SK-N-SH (cell line): ENCODE results near the gene MTCL1. TPM values are rescaled to one million over a fixed set of nuclear protein-coding genes. Genes with fewer than 3 reads are reported as not detected.

ENCODE experiments used
- CTCF ChIA-PET: fragments of 300-600, 350-600 bp; formaldehyde crosslinking; extraction: SDS; loops from one replicate; lab custom pipeline; 2021; lab: Yijun Ruan, JAX
- POLR2A ChIA-PET: fragments of 350-600 bp; sonication (Branson Sonifier 250); formaldehyde crosslinking; extraction: SDS; loops from one replicate; lab custom pipeline; 2020; ENCODE audit warnings: antibody characterized with exemption, inconsistent platforms; lab: Yijun Ruan, JAX
- DNase-seq: peaks from one replicate; pipeline ENCODE4 v3.0.0; 2012
- H2AFZ ChIP-seq: fragments of 200-600 bp; sonication (generic); 2 replicates; pipeline ENCODE4 v1.8.1; 2016; ENCODE audit warnings: antibody characterized with exemption, mild to moderate bottlenecking, low read depth
- H3F3A ChIP-seq: fragments of 200-600 bp; sonication (generic); replicated peaks from 2 replicates; pipeline ENCODE3; 2016; ENCODE audit warnings: antibody characterized with exemption, mild to moderate bottlenecking; ENCODE audit not compliant: insufficient read depth
- H3K27ac ChIP-seq, 2 experiments: fragments of 200-500 bp in 1 of 2; fragments of 200-600 bp in 1 of 2; sonication (Bioruptor generic) in 1 of 2; sonication (generic), shearing (Covaris generic) in 1 of 2; 2 replicates each; pipeline versions ENCODE4 v1.5.1 to v1.6.1; 2014 to 2016; ENCODE audit warnings: low read depth in 2 of 2, inconsistent platforms in 1 of 2, low read length in 1 of 2, mild to moderate bottlenecking in 1 of 2, mixed read lengths in 1 of 2
- H3K27me3 ChIP-seq: fragments of 200-600 bp; sonication (generic), shearing (Covaris generic); 2 replicates; pipeline ENCODE4 v1.6.1; 2016; ENCODE audit warnings: mixed run types; ENCODE audit not compliant: insufficient read depth
- H3K36me3 ChIP-seq, 2 experiments: fragments of 200-500 bp in 1 of 2; fragments of 200-600 bp in 1 of 2; sonication (Bioruptor generic) in 1 of 2; sonication (generic) in 1 of 2; replicated peaks in 1 of 2; 2 replicates each; pipeline versions ENCODE3 to v1.5.1; 2014 to 2016; ENCODE audit warnings: low read length in 1 of 2, mild to moderate bottlenecking in 1 of 2; ENCODE audit not compliant: insufficient read depth in 2 of 2, control insufficient read depth in 1 of 2
- H3K4me1 ChIP-seq, 2 experiments: fragments of 200-500 bp in 1 of 2; fragments of 200-600 bp in 1 of 2; sonication (Bioruptor generic) in 1 of 2; sonication (generic), shearing (Covaris generic) in 1 of 2; 2 replicates each; pipeline versions ENCODE4 v1.5.1 to v1.6.1; 2014 to 2016; ENCODE audit warnings: low read depth in 1 of 2, low read length in 1 of 2, mixed run types in 1 of 2; ENCODE audit not compliant: insufficient read depth in 2 of 2, control insufficient read depth in 1 of 2
- H3K4me2 ChIP-seq: fragments of 200-600 bp; sonication (generic), shearing (Covaris generic); 2 replicates; pipeline ENCODE4 v1.6.1; 2017; ENCODE audit warnings: mixed run types
- H3K4me3 ChIP-seq, 2 experiments: fragments of 200-500 bp in 1 of 2; fragments of 200-600 bp in 1 of 2; sonication (Bioruptor generic) in 1 of 2; sonication (generic), shearing (Covaris generic) in 1 of 2; 2 replicates each; pipeline versions ENCODE4 v1.5.1 to v1.8.1; 2014 to 2016; ENCODE audit warnings: low read depth in 2 of 2, inconsistent platforms in 1 of 2, low read length in 1 of 2, mild to moderate bottlenecking in 1 of 2, mixed read lengths in 1 of 2, moderate library complexity in 1 of 2
- H3K79me2 ChIP-seq: fragments of 200-600 bp; sonication (generic); 2 replicates; pipeline ENCODE4 v1.8.1; 2017; ENCODE audit warnings: mild to moderate bottlenecking; ENCODE audit not compliant: insufficient read depth
- H3K9ac ChIP-seq: fragments of 200-600 bp; sonication (generic); 2 replicates; pipeline ENCODE4 v1.6.1; 2017; ENCODE audit warnings: mixed run types
- H3K9me2 ChIP-seq: fragments of 200-600 bp; sonication (generic); 2 replicates; pipeline ENCODE4 v1.6.1; 2017; ENCODE audit warnings: mixed run types
- H3K9me3 ChIP-seq: fragments of 200-600 bp; sonication (generic); 2 replicates; pipeline ENCODE4 v1.6.1; 2017; ENCODE audit warnings: mixed run types, mild to moderate bottlenecking, moderate library complexity
- H4K20me1 ChIP-seq: fragments of 200-600 bp; sonication (generic); 2 replicates; pipeline ENCODE4 v1.6.1; 2017; ENCODE audit warnings: mild to moderate bottlenecking, mixed run types; ENCODE audit not compliant: insufficient read depth
- CTCF ChIP-seq: fragments of 200-600 bp; sonication (generic); IDR thresholded peaks from 2 replicates; pipeline ENCODE4 v1.6.1; 2017; ENCODE audit warnings: antibody characterized with exemption, mild to moderate bottlenecking, moderate library complexity
- EP300 ChIP-seq, 2 experiments: IDR thresholded peaks; 2 replicates each; pipeline versions ENCODE4 v1.4.0 to v1.6.1; 2012; ENCODE audit warnings: borderline replicate concordance in 1 of 2, low read depth in 1 of 2, low read length in 1 of 2
- FOSL2 ChIP-seq: IDR thresholded peaks from 2 replicates; pipeline ENCODE4 v1.4.0; 2012; ENCODE audit warnings: low read depth, mild to moderate bottlenecking, moderate library complexity, borderline replicate concordance
- FOXM1 ChIP-seq: IDR thresholded peaks from 2 replicates; pipeline ENCODE4 v1.4.0; 2012; ENCODE audit warnings: low read depth, mild to moderate bottlenecking
- GABPA ChIP-seq: IDR thresholded peaks from 2 replicates; pipeline ENCODE4 v1.4.0; 2012; ENCODE audit warnings: low read depth, mild to moderate bottlenecking
- GATA2 ChIP-seq: sonication (generic); formaldehyde crosslinking; IDR thresholded peaks from 2 replicates; pipeline ENCODE4 v1.5.0; 2020; ENCODE audit warnings: mild to moderate bottlenecking, missing genetic modification reagents
- IRF3 ChIP-seq: fragments of 150-350 bp; IDR thresholded peaks from 2 replicates; pipeline ENCODE4 v1.6.1; 2016; ENCODE audit warnings: mild to moderate bottlenecking, low read depth, low read length
- JUND ChIP-seq: IDR thresholded peaks from 2 replicates; pipeline ENCODE4 v1.4.0; 2012
- MXI1 ChIP-seq: IDR thresholded peaks from 2 replicates; pipeline ENCODE4 v1.6.1; 2012; ENCODE audit warnings: mild to moderate bottlenecking, low read depth, low read length, improper control_type of control experiment
- NRF1 ChIP-seq: IDR thresholded peaks from 2 replicates; pipeline ENCODE4 v1.6.1; 2012; ENCODE audit warnings: low read depth, mild to moderate bottlenecking, low read length
- POLR2AphosphoS5 ChIP-seq: IDR thresholded peaks from 2 replicates; pipeline ENCODE4 v1.6.1; 2012; ENCODE audit warnings: low read depth, low read length
- SIN3A ChIP-seq: IDR thresholded peaks from 2 replicates; pipeline ENCODE4 v1.6.1; 2012; ENCODE audit warnings: low read depth, mild to moderate bottlenecking, low read length, moderate library complexity, borderline replicate concordance
- TAF1 ChIP-seq: IDR thresholded peaks from 2 replicates; pipeline ENCODE4 v1.6.1; 2012; ENCODE audit warnings: low read depth, mild to moderate bottlenecking, low read length, moderate library complexity, borderline replicate concordance
- TCF12 ChIP-seq: IDR thresholded peaks from 2 replicates; pipeline ENCODE4 v1.4.0; 2012
- TEAD4 ChIP-seq: IDR thresholded peaks from 2 replicates; pipeline ENCODE4 v1.4.0; 2012; ENCODE audit warnings: mild to moderate bottlenecking, borderline replicate concordance; ENCODE audit not compliant: insufficient read depth
- USF1 ChIP-seq: IDR thresholded peaks from 2 replicates; pipeline ENCODE4 v1.4.0; 2012; ENCODE audit warnings: low read depth, borderline replicate concordance
- ZBTB33 ChIP-seq: IDR thresholded peaks from 2 replicates; pipeline ENCODE4 v1.4.0; 2012; ENCODE audit warnings: low read depth, borderline replicate concordance
- WGBS: methylation state at CpG from one replicate; pipeline ENCODE4 v1.1.6; 2017; ENCODE audit warnings: low lambda C conversion rate; 5-methylcytosine and 5-hydroxymethylcytosine counted together
- polyA plus RNA-seq, 3 experiments: library from polyadenylated mRNA; depleted of rRNA; stranded (reverse); fragments of >200 nt; gene quantifications; 2 replicates each; pipeline ENCODE4 v1.2.3, GENCODE V29; 2012
- TF ChIP-seq, protein P1 (sequence below): IDR thresholded peaks from 2 replicates; pipeline ENCODE4; 2012
- TF ChIP-seq, protein P2 (sequence below): fragments of 150-350 bp; IDR thresholded peaks from 2 replicates; pipeline ENCODE4 v1.6.1; 2017; ENCODE audit warnings: antibody characterized with exemption, low read length, low read depth, borderline replicate concordance

The MTCL1 gene
- polyA plus RNA-seq, 1 of the 3 experiments (the other 2 are of a cell fraction), result 33.5 TPM

GRCh38 chr18:8695932-8696517 lies 9.3 kb upstream of the MTCL1 start:
- POLR2A ChIA-PET, result no interaction called here
- no peaks in the 10 kb centered on the region for H3K36me3 ChIP-seq
- no peaks in the 10 kb centered on the region for H3K79me2 ChIP-seq
- H3K9me3 ChIP-seq, result no peaks in the 10 kb centered on the region
- no peak overlapping the region for H2AFZ ChIP-seq
- 85% methylated on average over 3 of the region's 3 CpGs for WGBS
- TF ChIP-seq ZBTB33, result no peak
- TF ChIP-seq FOXM1, result no peak
- no peak for TF ChIP-seq JUND
- TF ChIP-seq SIN3A, result no peak
- no peak for TF ChIP-seq EP300 (IDR thresholded peaks at IDR 0.05; ENCODE audit: borderline replicate concordance in 1 of 2, low read depth in 1 of 2, low read length in 1 of 2)
- no peak for TF ChIP-seq MXI1
- TF ChIP-seq NRF1, result no peak
- TF ChIP-seq POLR2AphosphoS5, result no peak
- TF ChIP-seq GABPA, result no peak
- TF ChIP-seq TCF12, result no peak
- no peak for TF ChIP-seq TAF1
- TF ChIP-seq FOSL2, result no peak
- TF ChIP-seq CTCF, result no peak
- no peak for TF ChIP-seq GATA2 (CRISPR knock-in tag)
- TF ChIP-seq, protein P1, sequence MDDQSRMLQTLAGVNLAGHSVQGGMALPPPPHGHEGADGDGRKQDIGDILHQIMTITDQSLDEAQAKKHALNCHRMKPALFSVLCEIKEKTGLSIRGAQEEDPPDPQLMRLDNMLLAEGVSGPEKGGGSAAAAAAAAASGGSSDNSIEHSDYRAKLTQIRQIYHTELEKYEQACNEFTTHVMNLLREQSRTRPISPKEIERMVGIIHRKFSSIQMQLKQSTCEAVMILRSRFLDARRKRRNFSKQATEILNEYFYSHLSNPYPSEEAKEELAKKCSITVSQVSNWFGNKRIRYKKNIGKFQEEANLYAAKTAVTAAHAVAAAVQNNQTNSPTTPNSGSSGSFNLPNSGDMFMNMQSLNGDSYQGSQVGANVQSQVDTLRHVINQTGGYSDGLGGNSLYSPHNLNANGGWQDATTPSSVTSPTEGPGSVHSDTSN, result no peak
- TF ChIP-seq TEAD4, result no peak
- no peak for TF ChIP-seq IRF3
- TF ChIP-seq, protein P2, sequence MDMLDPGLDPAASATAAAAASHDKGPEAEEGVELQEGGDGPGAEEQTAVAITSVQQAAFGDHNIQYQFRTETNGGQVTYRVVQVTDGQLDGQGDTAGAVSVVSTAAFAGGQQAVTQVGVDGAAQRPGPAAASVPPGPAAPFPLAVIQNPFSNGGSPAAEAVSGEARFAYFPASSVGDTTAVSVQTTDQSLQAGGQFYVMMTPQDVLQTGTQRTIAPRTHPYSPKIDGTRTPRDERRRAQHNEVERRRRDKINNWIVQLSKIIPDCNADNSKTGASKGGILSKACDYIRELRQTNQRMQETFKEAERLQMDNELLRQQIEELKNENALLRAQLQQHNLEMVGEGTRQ, result no peak
- no peak for TF ChIP-seq USF1
- no peaks in the 10 kb centered on the region for H3K27me3 ChIP-seq
- H3K4me3 ChIP-seq, result no peak overlapping the region
- no peak overlapping the region for H3K4me2 ChIP-seq
- no peak overlapping the region for H3K27ac ChIP-seq
- peaks cover 4% of the 10 kb centered on the region for H3F3A ChIP-seq
- H4K20me1 ChIP-seq, result no peaks in the 10 kb centered on the region
- H3K4me1 ChIP-seq, result peaks cover 0 to 4% of the 10 kb centered on the region in 2 experiments; a peak in 1 of 4 replicates
- DNase-seq, result no peak
- CTCF ChIA-PET, result interaction anchor here (0.6 to 3.7 kb wide), 31 partner anchors 9 to 292 kb away, joined by 3 to 56 read pairs (median 4); partner anchors contain the start of gene MTCL1
- H3K9me2 ChIP-seq, result no peaks in the 10 kb centered on the region
- H3K9ac ChIP-seq, result no peak overlapping the region
